ENCODE results near the gene PHF12.

PHF12 gene

DNA sequence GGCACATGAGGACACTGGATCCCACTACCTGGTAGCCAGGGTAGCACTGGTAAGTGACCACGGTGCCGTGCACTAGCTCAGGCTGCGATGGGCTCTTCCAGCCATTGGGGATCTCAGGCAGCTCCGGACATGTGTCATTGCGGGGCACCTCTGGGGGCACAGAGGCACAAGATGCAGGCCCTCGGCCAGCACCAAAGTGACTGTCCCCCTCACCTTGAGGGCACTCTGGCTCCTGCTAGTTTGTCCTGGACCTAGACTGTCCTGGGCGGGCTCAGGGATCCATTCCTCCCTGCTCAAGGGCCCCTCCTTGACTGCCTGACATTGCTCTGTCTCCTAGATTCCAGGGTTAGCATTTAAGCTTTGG is 6.7 kb upstream of the PHF12 start:
- ATAC-seq: no peak
- TF ChIP-seq RARB (CRISPR knock-in tag; IDR thresholded peaks at IDR 0.05): no peak
- TF ChIP-seq ZC3H10 (CRISPR knock-in tag; IDR thresholded peaks at IDR 0.05): no peak
- no peak for TF ChIP-seq BACH2 (CRISPR knock-in tag; IDR thresholded peaks at IDR 0.05; ENCODE audit: borderline replicate concordance)
- TF ChIP-seq TCF4 (CRISPR knock-in tag; IDR thresholded peaks at IDR 0.05; ENCODE audit: borderline replicate concordance): no peak
- no peak for TF ChIP-seq ZNF565 (CRISPR knock-in tag; conservative IDR thresholded peaks at IDR 0.05; ENCODE audit: low read depth)
- TF ChIP-seq, protein P1, sequence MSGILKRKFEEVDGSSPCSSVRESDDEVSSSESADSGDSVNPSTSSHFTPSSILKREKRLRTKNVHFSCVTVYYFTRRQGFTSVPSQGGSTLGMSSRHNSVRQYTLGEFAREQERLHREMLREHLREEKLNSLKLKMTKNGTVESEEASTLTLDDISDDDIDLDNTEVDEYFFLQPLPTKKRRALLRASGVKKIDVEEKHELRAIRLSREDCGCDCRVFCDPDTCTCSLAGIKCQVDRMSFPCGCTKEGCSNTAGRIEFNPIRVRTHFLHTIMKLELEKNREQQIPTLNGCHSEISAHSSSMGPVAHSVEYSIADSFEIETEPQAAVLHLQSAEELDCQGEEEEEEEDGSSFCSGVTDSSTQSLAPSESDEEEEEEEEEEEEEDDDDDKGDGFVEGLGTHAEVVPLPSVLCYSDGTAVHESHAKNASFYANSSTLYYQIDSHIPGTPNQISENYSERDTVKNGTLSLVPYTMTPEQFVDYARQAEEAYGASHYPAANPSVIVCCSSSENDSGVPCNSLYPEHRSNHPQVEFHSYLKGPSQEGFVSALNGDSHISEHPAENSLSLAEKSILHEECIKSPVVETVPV (CRISPR knock-in tag; IDR thresholded peaks at IDR 0.05): no peak

DNA sequence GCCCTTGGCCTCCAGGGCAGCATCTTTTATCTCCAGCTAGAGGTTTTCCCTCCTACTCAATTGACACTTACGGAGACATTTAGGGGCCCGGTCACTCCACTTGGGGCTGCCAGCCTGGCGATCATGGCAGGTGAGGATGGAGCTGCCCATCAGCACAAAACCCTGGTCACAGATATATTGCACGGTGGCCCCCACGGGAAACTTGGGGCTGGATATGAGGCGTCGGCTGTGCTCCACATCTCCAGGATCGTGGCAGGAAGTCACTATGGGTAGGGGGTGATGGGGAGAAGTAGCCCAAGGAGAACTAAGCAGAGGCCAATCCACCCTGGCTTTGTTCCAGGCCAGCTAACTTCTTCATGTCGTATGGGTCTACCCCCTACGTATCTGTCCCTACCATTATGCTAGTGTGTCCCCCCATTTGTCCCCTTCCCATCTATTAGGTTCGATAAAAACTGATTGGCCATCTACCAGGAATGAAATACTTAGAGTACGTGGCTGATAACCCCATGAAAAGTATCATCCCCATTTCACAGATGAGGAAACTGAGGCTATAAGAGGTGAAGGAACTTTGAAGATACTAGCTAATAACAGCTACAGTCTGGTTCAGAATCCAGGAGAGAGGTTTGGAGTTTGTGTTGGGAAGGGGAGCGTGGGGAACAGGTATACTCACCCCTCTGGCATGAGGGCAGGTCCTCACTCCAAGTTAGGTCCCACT is 6.1 kb upstream of the PHF12 start:
- no peak for ATAC-seq
- TF ChIP-seq OSR1 (CRISPR knock-in tag; IDR thresholded peaks at IDR 0.05) (no peak), ARNTL (CRISPR knock-in tag; IDR thresholded peaks at IDR 0.05; ENCODE audit: borderline replicate concordance, low read depth) (no peak)

DNA sequence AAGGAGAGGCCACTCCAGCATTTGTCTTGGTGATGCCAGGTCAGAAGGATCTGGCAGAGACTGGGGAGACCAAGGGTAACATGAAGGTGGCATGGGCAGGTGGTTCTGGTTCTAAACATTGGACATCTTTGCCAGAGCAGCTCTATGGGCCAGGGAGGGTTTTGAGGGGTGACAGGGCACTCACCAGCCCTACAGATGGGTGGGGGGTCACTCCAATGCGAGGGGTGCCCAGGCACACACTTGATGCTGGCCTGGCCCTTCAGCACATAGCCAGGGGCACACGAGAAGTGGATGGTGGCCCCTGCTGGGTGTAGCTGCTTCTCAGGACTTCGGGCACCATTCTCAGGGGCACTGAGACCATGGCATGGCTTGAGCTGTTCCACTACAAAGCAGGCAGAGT is 5.5 kb upstream of the PHF12 start:
- TF ChIP-seq ZC3H10 (CRISPR knock-in tag; IDR thresholded peaks at IDR 0.05) (no peak), PPARA (CRISPR knock-in tag; IDR thresholded peaks at IDR 0.05; ENCODE audit: borderline replicate concordance) (no peak), ZFP30 (CRISPR knock-in tag; IDR thresholded peaks at IDR 0.05) (no peak), ZFP3 (CRISPR knock-in tag; IDR thresholded peaks at IDR 0.05) (no peak), SNAI2 (CRISPR knock-in tag; IDR thresholded peaks at IDR 0.05) (no peak), RARB (CRISPR knock-in tag; IDR thresholded peaks at IDR 0.05) (no peak), ISL1 (CRISPR knock-in tag; IDR thresholded peaks at IDR 0.05) (no peak), ESRRG (CRISPR knock-in tag; IDR thresholded peaks at IDR 0.05) (no peak), BACH2 (CRISPR knock-in tag; IDR thresholded peaks at IDR 0.05; ENCODE audit: borderline replicate concordance) (no peak), TOX (CRISPR knock-in tag; IDR thresholded peaks at IDR 0.05; ENCODE audit: borderline replicate concordance) (no peak), CSDC2 (CRISPR knock-in tag; IDR thresholded peaks at IDR 0.05) (no peak), ZNF70 (CRISPR knock-in tag; IDR thresholded peaks at IDR 0.05) (no peak), ARNTL (CRISPR knock-in tag; IDR thresholded peaks at IDR 0.05; ENCODE audit: borderline replicate concordance, low read depth) (no peak)
- TF ChIP-seq, protein P2, sequence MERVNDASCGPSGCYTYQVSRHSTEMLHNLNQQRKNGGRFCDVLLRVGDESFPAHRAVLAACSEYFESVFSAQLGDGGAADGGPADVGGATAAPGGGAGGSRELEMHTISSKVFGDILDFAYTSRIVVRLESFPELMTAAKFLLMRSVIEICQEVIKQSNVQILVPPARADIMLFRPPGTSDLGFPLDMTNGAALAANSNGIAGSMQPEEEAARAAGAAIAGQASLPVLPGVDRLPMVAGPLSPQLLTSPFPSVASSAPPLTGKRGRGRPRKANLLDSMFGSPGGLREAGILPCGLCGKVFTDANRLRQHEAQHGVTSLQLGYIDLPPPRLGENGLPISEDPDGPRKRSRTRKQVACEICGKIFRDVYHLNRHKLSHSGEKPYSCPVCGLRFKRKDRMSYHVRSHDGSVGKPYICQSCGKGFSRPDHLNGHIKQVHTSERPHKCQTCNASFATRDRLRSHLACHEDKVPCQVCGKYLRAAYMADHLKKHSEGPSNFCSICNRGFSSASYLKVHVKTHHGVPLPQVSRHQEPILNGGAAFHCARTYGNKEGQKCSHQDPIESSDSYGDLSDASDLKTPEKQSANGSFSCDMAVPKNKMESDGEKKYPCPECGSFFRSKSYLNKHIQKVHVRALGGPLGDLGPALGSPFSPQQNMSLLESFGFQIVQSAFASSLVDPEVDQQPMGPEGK (CRISPR knock-in tag; IDR thresholded peaks at IDR 0.05; ENCODE audit: borderline replicate concordance): no peak
- TF ChIP-seq, protein P3, sequence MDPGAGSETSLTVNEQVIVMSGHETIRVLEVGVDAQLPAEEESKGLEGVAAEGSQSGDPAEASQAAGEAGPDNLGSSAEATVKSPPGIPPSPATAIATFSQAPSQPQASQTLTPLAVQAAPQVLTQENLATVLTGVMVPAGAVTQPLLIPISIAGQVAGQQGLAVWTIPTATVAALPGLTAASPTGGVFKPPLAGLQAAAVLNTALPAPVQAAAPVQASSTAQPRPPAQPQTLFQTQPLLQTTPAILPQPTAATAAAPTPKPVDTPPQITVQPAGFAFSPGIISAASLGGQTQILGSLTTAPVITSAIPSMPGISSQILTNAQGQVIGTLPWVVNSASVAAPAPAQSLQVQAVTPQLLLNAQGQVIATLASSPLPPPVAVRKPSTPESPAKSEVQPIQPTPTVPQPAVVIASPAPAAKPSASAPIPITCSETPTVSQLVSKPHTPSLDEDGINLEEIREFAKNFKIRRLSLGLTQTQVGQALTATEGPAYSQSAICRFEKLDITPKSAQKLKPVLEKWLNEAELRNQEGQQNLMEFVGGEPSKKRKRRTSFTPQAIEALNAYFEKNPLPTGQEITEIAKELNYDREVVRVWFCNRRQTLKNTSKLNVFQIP (CRISPR knock-in tag; IDR thresholded peaks at IDR 0.05; ENCODE audit: borderline replicate concordance, low read depth): no peak
- TF ChIP-seq, protein P4, sequence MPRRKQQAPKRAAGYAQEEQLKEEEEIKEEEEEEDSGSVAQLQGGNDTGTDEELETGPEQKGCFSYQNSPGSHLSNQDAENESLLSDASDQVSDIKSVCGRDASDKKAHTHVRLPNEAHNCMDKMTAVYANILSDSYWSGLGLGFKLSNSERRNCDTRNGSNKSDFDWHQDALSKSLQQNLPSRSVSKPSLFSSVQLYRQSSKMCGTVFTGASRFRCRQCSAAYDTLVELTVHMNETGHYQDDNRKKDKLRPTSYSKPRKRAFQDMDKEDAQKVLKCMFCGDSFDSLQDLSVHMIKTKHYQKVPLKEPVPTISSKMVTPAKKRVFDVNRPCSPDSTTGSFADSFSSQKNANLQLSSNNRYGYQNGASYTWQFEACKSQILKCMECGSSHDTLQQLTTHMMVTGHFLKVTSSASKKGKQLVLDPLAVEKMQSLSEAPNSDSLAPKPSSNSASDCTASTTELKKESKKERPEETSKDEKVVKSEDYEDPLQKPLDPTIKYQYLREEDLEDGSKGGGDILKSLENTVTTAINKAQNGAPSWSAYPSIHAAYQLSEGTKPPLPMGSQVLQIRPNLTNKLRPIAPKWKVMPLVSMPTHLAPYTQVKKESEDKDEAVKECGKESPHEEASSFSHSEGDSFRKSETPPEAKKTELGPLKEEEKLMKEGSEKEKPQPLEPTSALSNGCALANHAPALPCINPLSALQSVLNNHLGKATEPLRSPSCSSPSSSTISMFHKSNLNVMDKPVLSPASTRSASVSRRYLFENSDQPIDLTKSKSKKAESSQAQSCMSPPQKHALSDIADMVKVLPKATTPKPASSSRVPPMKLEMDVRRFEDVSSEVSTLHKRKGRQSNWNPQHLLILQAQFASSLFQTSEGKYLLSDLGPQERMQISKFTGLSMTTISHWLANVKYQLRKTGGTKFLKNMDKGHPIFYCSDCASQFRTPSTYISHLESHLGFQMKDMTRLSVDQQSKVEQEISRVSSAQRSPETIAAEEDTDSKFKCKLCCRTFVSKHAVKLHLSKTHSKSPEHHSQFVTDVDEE (CRISPR knock-in tag; IDR thresholded peaks at IDR 0.05): no peak
- TF ChIP-seq, protein P1 (CRISPR knock-in tag; IDR thresholded peaks at IDR 0.05): no peak
- TF ChIP-seq, protein P5, sequence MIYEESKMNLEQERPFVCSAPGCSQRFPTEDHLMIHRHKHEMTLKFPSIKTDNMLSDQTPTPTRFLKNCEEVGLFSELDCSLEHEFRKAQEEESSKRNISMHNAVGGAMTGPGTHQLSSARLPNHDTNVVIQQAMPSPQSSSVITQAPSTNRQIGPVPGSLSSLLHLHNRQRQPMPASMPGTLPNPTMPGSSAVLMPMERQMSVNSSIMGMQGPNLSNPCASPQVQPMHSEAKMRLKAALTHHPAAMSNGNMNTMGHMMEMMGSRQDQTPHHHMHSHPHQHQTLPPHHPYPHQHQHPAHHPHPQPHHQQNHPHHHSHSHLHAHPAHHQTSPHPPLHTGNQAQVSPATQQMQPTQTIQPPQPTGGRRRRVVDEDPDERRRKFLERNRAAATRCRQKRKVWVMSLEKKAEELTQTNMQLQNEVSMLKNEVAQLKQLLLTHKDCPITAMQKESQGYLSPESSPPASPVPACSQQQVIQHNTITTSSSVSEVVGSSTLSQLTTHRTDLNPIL (CRISPR knock-in tag; IDR thresholded peaks at IDR 0.05; ENCODE audit: low read depth): no peak
- no peak for ATAC-seq
